Neural progenitor cell (in vitro differentiated cells): ENCODE measurements around the gene MAP2.

Experiments used
- EZH2 ChIP-seq: fragments of 200-600 bp; sonication (generic); IDR thresholded peaks from 2 replicates; pipeline ENCODE4 v1.6.1; 2017; ENCODE audit warnings: antibody characterized with exemption, mild to moderate bottlenecking, moderate library complexity
- EZH2phosphoT487 ChIP-seq: fragments of 200-600 bp; sonication (generic); IDR thresholded peaks from 2 replicates; pipeline ENCODE4 v1.6.1; 2017; ENCODE audit warnings: antibody characterized with exemption
- TF ChIP-seq, protein P1 (sequence below): fragments of 200-600 bp; sonication (generic); IDR thresholded peaks from 2 replicates; pipeline ENCODE4 v1.5.1; 2017; ENCODE audit warnings: antibody characterized with exemption, mild to moderate bottlenecking

- TF ChIP-seq, protein P1, sequence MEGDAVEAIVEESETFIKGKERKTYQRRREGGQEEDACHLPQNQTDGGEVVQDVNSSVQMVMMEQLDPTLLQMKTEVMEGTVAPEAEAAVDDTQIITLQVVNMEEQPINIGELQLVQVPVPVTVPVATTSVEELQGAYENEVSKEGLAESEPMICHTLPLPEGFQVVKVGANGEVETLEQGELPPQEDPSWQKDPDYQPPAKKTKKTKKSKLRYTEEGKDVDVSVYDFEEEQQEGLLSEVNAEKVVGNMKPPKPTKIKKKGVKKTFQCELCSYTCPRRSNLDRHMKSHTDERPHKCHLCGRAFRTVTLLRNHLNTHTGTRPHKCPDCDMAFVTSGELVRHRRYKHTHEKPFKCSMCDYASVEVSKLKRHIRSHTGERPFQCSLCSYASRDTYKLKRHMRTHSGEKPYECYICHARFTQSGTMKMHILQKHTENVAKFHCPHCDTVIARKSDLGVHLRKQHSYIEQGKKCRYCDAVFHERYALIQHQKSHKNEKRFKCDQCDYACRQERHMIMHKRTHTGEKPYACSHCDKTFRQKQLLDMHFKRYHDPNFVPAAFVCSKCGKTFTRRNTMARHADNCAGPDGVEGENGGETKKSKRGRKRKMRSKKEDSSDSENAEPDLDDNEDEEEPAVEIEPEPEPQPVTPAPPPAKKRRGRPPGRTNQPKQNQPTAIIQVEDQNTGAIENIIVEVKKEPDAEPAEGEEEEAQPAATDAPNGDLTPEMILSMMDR: no peak
- TF ChIP-seq EZH2 (no peak), EZH2phosphoT487 (no peak)
Observed at GRCh38 chr2:209741953-209742352, 318.1 kb downstream of the MAP2 start.
